ENCODE data around the gene ZNF438.

GRCh38 chr10:30847199-30847598 is 184.5 kb downstream of the ZNF438 start:
- TF ChIP-seq, protein P1, sequence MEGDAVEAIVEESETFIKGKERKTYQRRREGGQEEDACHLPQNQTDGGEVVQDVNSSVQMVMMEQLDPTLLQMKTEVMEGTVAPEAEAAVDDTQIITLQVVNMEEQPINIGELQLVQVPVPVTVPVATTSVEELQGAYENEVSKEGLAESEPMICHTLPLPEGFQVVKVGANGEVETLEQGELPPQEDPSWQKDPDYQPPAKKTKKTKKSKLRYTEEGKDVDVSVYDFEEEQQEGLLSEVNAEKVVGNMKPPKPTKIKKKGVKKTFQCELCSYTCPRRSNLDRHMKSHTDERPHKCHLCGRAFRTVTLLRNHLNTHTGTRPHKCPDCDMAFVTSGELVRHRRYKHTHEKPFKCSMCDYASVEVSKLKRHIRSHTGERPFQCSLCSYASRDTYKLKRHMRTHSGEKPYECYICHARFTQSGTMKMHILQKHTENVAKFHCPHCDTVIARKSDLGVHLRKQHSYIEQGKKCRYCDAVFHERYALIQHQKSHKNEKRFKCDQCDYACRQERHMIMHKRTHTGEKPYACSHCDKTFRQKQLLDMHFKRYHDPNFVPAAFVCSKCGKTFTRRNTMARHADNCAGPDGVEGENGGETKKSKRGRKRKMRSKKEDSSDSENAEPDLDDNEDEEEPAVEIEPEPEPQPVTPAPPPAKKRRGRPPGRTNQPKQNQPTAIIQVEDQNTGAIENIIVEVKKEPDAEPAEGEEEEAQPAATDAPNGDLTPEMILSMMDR (conservative IDR thresholded peaks at IDR 0.05): no peak
- no peak for TF ChIP-seq ZFX (IDR thresholded peaks at IDR 0.05)
